ENCODE results near the gene DAGLA.

DAGLA gene

DNA sequence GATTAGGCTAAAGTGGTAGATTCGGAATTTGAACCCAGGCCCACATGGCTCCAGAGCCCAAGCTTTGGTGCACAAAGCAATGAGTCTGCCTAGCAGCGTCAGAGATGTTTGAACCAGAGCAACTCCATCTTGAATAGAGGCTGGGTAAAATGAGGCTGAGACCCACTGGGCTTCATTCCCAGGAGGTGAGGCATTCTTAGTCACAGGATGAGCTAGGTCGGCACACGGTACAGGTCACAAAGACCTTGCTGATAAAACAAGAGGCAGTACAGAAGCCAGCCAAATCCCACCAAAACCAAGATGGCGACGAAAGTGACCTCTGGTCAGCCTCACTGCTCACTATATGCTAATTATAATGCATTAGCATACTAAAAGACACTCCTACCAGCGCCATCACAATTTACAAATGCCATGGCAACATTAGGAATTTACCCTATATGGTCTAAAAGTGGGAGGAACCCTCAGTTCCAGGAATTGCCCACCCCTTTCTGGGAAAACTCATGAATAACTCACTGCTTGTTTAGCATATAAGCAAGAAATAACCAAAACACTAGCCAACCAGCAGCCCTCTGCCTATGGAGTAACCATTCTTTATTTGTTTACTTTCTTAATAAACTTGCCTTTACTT, 40.3 kb upstream of the DAGLA start:
- in situ Hi-C loops (cut with HindIII; ENCODE audit: low sequenced_read_pairs), result loop anchor here (5.0 kb wide), 1 partner anchor 82 kb away; no protein-coding TSS in a partner anchor
- DNase-seq (ENCODE audit: low read depth), result no peak
- TF ChIP-seq, protein P1, sequence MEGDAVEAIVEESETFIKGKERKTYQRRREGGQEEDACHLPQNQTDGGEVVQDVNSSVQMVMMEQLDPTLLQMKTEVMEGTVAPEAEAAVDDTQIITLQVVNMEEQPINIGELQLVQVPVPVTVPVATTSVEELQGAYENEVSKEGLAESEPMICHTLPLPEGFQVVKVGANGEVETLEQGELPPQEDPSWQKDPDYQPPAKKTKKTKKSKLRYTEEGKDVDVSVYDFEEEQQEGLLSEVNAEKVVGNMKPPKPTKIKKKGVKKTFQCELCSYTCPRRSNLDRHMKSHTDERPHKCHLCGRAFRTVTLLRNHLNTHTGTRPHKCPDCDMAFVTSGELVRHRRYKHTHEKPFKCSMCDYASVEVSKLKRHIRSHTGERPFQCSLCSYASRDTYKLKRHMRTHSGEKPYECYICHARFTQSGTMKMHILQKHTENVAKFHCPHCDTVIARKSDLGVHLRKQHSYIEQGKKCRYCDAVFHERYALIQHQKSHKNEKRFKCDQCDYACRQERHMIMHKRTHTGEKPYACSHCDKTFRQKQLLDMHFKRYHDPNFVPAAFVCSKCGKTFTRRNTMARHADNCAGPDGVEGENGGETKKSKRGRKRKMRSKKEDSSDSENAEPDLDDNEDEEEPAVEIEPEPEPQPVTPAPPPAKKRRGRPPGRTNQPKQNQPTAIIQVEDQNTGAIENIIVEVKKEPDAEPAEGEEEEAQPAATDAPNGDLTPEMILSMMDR (IDR thresholded peaks at IDR 0.05; ENCODE audit: low read depth, low read length, missing control alignments), result no peak
- H3K4me3 ChIP-seq (ENCODE audit: low read depth, low read length), result no peak overlapping the region

DNA sequence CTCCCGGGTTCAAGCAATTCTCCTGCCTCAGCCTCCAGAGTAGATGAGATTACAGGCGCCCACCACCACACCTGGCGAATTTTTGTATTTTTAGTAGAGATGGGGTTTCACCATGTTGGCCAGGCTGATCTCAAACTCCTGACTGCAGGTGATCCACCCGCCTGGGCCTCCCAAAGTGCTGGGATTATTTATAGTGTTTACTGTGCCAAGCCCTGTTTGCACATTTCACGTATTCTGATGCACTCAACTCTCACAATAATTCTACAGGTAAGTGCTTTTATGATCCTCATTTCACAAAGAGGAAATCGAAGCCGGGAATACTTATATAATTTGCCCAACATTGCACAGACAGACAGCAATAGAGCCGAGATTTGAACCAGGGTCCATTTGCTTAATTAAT, 38.0 kb upstream of the DAGLA start:
- DNase-seq (ENCODE audit: low read depth), result no peak
- in situ Hi-C loops (cut with HindIII; ENCODE audit: low sequenced_read_pairs), result loop anchor here (5.0 kb wide), 1 partner anchor 80 kb away; no protein-coding TSS in a partner anchor
- TF ChIP-seq, protein P1 (IDR thresholded peaks at IDR 0.05; ENCODE audit: low read depth, low read length, missing control alignments), result no peak
- H3K4me3 ChIP-seq (ENCODE audit: low read depth, low read length), result no peak overlapping the region

DNA sequence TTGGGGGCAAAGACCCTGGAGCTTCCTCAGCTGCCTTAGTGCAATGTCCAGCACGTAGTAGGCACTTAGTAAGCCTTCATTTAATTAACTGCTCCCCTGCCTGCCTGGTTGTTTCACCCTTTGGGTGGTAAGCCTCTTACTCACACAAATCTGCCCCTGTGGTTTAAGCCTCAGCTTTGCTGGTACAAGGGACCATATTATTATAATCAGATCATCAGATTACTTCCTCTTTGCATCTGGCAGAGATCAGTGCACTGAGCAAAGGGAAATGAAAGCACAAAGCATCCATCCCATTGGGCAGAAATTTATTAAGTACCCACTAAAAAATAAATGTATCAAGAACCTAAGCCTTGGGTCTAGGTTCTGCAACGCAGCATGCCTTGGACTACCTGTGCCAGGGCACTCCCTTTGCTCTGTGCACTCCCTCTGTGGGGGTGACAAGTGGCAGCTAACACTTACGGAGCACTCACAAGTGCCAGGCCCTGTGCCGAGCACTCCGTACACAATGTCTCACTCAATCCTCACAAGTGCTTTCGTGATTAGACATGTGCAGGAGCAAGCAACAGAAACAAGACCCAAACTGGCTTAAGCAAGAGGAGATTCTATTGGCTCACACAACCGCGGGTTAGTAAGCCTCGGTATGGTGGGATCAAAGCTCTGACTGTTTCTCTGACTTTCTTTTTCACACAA, 34.9 kb upstream of the DAGLA start:
- in situ Hi-C loops (cut with HindIII; ENCODE audit: low sequenced_read_pairs), result loop anchor here (5.0 kb wide), 1 partner anchor 37 kb away; the partner anchor contains the start of gene DAGLA
- H3K4me3 ChIP-seq (ENCODE audit: low read depth, low read length), result no peak overlapping the region
- DNase-seq (ENCODE audit: low read depth), result no peak
- TF ChIP-seq, protein P1 (IDR thresholded peaks at IDR 0.05; ENCODE audit: low read depth, low read length, missing control alignments), result no peak

DNA sequence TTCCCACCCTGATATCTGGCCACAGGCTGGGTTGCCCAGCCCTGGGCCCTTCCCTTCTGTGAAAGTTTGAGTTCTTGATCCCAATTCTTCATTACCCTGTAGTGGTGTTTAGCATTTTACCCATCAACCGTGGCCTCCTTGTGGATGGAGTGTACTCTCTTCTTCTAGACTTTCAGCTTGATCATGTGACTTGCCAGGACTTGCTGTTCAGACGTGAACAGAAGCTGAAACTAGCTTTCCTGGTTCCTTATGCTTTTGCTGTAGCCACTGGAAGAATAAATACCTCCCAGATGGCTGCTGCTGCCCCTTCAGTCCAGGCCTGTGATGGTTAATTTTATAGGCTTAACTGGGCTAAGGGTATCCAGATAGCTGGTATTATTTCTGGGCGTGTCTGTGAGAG, 32.7 kb upstream of the DAGLA start:
- in situ Hi-C loops (cut with HindIII; ENCODE audit: low sequenced_read_pairs), result loop anchor here (5.0 kb wide), 1 partner anchor 35 kb away; the partner anchor contains the start of gene DAGLA
- TF ChIP-seq, protein P1 (IDR thresholded peaks at IDR 0.05; ENCODE audit: low read depth, low read length, missing control alignments), result no peak
- no peak overlapping the region for H3K4me3 ChIP-seq (ENCODE audit: low read depth, low read length)
- DNase-seq (ENCODE audit: low read depth), result no peak

DNA sequence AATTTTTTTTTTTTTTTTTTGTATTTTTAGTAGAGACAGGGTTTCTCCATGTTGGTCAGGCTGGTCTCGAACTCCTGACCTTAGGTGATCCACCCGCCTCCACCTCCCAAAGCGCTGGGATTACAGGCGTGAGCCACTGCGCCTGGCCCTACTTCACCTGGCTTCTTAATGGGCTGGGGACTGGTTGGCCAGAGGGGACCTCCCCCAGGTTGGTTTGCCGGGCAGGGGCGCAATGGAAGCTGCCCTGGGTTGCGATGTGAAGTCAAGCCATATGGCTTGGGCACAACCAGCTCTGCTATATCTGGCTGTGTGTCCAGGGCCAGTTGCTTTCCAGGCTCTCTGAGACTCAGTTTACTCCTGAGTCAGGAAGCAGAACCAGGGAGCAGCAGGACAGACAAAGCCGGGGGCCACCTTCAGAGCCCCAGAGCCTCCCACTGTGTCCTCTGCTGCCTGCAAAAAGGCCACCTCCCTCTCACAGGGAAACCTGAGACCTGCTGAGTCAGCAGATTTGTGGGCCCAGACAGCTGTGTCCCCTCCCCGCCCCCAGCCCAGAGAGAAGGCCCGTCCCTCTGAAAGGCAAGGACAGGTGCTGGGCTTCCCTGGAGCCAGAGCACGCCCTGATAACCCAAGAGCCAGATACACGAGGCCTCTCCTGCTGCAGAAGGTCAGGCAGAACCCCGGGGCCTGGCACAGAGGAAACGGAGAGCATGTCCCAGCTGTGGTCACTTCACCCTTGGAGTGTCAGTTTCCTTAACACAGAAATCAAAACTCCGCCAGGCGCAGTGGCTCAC, 29.2 kb upstream of the DAGLA start:
- TF ChIP-seq, protein P1 (IDR thresholded peaks at IDR 0.05; ENCODE audit: low read depth, low read length, missing control alignments), result no peak
- no peak overlapping the region for H3K4me3 ChIP-seq (ENCODE audit: low read depth, low read length)
- no peak for DNase-seq (ENCODE audit: low read depth)
- in situ Hi-C loops (cut with HindIII; ENCODE audit: low sequenced_read_pairs), result no loop called here

DNA sequence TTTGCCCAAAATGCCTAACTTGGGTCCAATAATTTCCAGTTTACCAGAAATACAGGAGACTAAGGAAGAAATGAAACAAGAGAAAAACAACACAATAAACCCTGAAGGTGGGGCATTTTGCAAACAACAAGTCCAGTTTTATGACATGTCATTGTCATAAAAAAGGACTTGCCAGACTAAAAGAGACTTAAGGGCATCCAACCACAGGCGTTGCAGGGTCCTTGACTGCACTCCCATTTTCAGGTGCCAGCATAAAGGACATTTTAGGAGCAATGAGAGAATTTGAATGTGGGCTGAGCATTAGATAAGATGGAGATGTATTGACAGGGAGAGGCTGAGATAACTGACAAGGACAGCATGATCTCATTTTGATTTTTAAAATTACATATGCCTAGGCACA, 28.1 kb upstream of the DAGLA start:
- no peak for DNase-seq (ENCODE audit: low read depth)
- no peak overlapping the region for H3K4me3 ChIP-seq (ENCODE audit: low read depth, low read length)
- in situ Hi-C loops (cut with HindIII; ENCODE audit: low sequenced_read_pairs), result no loop called here
- TF ChIP-seq, protein P1 (IDR thresholded peaks at IDR 0.05; ENCODE audit: low read depth, low read length, missing control alignments), result no peak

Data from astrocyte of the cerebellum (primary cell).